ENCODE data around the gene PSORS1C2.
"Not testable (repeated sequence)": the region's sequence is repeated elsewhere in the genome, so short reads cannot be mapped to it uniquely, and the experiment has no call there.

Gene PSORS1C2

DNA sequence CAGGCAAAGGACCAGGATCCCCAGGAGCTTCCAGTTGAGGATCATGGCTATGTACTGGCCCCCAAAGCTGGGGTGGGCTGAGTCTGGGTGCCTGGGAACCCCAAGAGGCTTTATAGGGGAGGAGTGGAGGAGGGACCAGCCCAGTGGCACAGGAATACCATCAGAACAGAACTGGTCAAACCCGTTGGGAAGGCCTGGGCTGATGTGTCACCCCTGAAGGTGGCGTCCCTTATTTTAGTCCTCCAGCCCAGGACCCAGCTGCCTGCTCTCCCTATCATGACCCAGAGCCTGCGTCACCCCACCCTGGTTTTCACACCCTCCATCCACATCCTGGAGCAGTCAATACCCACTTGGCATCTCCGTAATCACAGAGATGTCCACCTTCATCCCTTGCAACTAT lies at the start of gene PSORS1C2:
Gene PSORS1C2, minus strand, starts transcription at position 85 of the 400 bp plus-strand sequence. Its CDS starts 40 bp downstream, at position 45.
- in situ Hi-C loops (cut with MboI; ENCODE audit: low sequenced_read_pairs), result loop anchor here (5.0 to 10.0 kb wide), 2 partner anchors 53 to 226 kb away; no protein-coding TSS in a partner anchor

DNA sequence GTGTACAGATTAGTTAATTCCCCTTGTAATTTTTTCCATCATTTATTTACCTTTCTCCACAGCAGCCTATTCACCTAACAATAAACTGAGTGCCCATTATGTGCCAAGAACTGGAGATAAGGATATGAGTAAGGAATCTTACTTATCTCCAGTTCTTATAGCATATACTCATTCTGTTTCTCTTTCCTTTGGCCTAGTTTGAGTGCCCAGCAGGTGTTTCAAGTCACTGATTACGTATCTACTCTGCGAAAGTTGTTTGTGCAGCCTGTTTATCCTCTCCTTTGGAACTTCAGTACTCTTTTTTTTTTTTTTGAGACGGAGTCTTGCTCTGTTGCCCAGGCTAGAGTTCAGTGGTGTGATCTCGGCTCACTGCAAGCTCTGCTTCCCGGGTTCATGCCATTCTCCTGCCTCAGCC lies 48.9 kb upstream of the PSORS1C2 start:
- in situ Hi-C loops (cut with MboI; ENCODE audit: low sequenced_read_pairs), result no loop called here

DNA sequence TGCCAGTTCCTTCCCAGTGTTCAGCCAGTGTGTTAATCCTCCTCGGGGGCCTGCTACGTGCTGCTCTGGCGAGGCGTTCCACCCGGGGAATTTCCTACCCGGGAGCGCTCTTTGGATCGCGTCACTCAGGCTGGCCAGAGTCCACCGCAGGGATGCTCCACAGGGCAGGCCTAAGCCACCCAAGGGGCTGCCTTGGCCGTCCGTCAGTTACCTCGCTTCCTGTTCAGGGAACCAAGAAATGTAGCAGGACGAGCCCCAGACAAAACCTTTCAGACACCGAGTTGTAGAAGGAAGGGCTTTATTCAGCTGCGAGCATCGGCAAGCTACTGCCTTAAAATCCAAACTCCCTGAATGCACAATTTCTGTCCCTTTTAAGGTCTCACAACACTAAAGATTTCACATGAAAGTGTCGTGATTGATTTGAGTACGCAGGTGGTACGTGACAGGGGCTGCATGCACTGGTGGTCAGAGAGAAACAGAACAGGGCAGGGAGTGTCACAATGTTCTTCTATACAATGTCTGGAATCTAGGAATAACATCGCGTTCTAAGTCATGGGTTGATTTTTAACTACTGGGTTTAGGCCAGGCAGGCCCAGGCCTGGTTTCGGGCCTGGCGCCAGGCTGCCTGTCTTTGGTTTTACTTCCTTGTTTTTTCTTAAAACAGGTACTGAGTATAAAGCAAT lies 47.3 kb upstream of the PSORS1C2 start:
- in situ Hi-C loops (cut with MboI; ENCODE audit: low sequenced_read_pairs), result no loop called here

DNA sequence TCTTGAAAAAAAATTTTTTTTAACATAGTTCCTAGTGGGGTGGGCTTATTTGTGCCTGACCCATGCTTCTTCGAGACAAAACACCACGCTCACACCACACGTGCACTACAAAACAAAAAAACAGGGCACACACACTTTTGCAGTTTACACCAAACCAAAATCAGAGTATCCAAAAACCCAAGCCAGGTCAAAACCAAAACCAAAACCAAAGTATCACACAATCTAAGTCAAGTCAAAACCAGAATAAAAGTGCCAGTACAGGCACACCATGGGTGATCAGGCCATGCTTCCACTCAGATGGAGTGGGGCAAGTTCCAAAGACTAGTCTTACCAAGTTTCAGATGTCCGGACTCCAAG lies 46.8 kb upstream of the PSORS1C2 start:
- in situ Hi-C loops (cut with MboI; ENCODE audit: low sequenced_read_pairs), result not testable (repeated sequence)

DNA sequence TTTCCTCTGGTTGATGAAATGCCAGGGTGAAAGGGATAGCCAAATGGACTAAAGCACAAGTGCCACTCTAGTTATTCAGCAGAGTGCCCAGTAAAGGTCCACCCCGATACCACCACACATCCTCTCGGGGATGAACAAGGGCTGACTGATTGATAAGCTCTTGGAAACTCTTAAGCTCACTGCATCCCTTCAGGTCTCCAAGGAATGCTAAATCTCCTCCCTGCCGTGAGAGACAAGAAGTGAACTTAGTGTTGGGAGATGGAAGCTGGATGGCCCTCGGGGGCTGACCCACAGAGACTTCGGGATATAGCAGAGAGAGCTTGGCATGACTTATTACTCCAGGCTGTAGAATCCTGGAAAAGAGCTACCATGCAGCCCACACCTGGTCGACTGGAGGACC lies 45.0 kb upstream of the PSORS1C2 start:
- in situ Hi-C loops (cut with MboI; ENCODE audit: low sequenced_read_pairs), result not testable (repeated sequence)

DNA sequence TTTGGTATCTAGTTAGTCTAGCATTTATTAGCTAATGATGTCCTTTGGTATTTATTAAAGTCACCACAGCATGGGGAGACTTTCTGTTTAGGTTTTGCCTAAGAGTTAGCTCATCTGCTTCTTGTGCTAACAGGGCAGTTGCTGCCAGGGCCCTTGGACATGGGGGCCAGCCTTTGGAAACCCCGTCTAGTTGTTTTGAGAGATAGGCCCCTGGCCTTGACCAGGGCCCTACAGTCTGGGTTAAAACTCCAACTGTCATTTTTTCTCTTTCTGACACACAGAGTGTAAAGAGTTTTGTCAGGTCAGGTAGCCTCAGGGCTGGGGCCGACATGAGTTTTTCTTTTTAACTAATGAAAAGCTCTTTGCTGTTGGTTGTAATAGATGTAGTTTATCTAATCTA lies 44.4 kb upstream of the PSORS1C2 start:
- in situ Hi-C loops (cut with MboI; ENCODE audit: low sequenced_read_pairs), result not testable (repeated sequence)

DNA sequence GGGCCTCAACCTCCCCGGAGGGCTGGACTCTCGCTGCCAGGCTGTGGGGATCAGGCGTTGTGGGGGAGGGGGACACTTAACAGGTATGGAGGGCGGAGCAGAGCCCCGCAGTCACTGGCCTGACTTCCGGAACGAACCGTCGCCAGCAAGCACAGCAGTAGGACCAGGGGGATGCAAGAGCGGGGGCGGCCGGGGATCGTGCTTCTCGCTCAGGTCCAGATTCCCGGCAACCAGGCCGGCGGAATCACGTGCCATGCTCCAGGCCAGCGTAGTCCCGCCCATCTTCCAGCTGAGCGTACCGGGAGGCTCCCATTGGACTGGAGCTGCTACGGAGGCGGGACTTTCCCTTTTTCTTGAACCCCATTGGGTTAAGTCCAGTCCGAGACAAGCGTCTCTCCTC lies 41.6 kb upstream of the PSORS1C2 start:
- in situ Hi-C loops (cut with MboI; ENCODE audit: low sequenced_read_pairs), result no loop called here

DNA sequence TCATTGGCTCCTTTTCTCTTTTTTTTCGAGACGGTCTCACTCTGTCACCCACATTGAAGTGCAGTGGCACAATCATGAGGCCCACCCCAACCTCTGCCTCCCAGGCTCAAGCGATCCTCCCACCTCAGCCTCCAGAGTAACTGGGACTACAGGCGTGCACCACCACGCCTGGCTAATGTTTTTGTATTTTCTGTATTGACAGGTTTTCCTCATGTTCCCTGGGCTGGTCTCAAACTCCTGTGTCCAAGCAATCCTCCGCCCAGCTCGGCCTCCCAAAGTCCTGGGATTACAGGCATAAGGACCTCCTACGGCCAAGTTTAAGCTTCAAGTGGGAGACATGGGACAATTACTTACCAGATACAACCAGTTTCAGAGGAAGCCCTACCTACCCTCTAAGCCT lies 41.0 kb upstream of the PSORS1C2 start:
- in situ Hi-C loops (cut with MboI; ENCODE audit: low sequenced_read_pairs), result no loop called here

DNA sequence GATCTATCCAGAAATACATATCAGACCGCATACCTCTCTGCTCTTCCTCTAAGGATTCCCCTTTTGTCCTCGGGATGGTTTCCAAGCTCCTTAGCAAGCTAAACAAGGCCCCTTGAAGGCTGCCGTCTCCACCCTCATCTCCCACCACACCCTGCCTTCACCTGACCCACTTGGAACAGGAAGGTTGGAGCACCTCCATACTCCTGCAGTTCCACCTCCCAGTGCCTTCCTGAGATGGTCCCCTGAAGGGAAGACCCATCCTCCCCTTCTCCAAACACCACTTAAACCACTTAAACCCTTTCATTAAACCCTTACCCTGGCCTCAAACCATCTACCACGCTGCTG lies 40.1 kb upstream of the PSORS1C2 start:
- in situ Hi-C loops (cut with MboI; ENCODE audit: low sequenced_read_pairs), result no loop called here

DNA sequence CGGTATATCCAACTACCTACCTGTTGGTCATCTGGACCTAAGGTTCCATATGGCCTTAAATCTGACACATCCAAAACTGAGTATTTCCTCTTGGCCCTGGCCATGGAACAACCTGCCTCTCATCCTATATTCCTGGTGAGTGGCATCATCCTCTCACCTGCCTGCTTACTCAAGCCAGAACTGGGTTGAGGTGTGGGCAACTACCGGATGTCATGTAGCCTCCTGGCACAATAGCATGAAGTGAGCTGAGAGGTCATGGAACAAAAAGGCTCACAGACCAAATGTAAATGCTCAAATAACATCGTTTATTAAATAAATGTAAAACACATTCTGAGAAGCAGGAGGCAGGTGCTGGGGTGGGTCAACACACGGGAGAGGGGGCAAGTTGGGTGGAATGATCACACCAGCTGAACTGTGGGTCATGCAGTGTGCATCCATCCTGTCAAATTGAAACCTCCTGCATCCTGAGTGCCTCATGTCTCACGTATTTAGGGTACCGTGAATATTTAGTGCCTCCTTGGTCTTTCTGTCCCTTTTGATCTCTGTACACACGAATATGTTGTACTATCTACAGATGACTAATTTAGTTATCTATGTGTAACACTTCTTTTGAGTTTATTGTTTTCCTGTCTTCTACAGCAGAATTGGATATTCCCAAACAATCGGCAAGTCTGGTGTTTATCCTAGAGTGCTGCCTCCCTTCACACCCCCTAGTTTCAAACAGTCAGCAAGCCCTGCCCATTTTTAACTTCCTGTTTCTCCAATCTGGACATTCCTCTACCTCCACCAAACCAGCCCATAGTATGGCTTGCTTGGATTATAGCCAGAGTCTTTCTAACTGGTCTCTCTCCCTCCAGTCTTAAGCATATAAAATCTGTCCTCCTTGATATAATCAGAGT lies 39.5 kb upstream of the PSORS1C2 start:
- in situ Hi-C loops (cut with MboI; ENCODE audit: low sequenced_read_pairs), result no loop called here

DNA sequence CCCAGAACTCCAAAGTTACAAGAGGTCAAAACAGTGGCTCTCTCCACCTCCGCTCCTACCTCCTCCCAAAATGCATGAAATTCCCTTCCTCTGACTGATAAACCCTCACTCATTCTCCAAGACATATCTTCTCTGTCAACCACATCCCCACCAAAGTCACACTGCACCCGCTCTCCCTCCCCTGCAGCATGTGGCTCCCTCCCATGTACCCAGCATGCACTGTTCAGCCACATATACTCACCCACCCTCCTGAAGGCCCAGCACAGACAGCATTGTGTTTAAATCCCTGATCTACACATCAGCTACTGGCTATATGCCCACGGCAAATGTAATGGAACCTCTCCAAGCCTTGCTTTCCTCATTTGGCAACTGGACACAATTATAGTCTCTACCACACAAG lies 37.1 kb upstream of the PSORS1C2 start:
- in situ Hi-C loops (cut with MboI; ENCODE audit: low sequenced_read_pairs), result no loop called here

DNA sequence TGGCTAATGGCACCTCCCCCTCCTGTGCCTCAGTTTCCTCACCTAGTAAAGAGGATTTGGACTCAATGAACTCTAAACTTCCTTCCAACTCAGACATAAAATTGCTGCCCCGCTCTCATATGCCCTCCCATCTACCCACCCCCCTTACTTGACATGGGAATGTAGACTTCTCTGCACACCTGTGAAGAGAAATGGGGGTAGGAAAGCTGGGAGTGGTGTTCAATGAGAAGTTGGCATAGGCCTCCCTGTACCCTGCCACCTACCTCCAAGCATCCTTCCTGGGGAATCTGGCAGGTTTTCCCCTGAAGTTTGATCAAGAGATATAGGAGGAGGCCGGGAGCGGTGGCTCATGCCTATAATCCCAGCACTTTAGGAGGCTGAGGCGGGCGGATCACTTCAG lies 35.5 kb upstream of the PSORS1C2 start:
- in situ Hi-C loops (cut with MboI; ENCODE audit: low sequenced_read_pairs), result no loop called here

DNA sequence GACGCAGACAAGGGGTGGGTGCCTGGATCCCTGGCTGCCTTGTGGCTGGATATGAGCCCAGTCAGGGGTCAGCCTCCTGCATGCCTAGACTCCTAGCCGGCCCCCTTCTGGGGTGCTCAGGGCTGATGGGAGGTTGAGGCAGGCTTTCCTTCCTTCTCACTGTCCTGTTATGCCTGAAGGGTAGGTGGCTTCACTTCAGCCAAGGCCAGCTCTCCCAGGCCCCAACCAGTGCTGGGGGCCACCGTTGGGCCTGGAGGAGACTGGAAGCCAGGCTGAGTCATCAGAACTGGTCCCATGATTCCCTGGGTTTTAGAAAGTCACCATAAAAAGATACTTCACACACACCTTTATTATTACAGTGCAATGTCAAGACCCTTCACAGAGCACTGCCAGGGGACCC lies 34.5 kb upstream of the PSORS1C2 start:
- in situ Hi-C loops (cut with MboI; ENCODE audit: low sequenced_read_pairs), result no loop called here

DNA sequence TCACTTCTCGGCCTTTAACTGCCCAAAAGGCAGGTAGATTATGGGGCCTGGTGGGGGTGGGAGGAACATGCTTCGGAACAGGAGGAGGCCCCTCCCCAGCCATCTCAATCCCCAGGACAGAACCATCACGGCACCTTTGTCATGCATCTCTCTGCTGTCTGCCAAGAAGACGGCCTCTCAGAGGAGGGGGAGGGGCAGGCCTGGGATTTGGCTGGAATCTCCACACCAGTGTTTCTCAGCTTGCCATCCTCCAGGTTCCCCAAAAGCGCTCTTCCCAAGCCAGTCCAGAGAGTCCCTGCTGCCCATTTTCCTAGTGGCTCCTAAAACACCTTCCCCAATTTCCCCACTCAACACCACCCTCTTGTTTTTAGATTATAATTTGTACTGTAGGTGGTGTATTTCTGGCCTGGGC lies 34.1 kb upstream of the PSORS1C2 start:
- in situ Hi-C loops (cut with MboI; ENCODE audit: low sequenced_read_pairs), result no loop called here

DNA sequence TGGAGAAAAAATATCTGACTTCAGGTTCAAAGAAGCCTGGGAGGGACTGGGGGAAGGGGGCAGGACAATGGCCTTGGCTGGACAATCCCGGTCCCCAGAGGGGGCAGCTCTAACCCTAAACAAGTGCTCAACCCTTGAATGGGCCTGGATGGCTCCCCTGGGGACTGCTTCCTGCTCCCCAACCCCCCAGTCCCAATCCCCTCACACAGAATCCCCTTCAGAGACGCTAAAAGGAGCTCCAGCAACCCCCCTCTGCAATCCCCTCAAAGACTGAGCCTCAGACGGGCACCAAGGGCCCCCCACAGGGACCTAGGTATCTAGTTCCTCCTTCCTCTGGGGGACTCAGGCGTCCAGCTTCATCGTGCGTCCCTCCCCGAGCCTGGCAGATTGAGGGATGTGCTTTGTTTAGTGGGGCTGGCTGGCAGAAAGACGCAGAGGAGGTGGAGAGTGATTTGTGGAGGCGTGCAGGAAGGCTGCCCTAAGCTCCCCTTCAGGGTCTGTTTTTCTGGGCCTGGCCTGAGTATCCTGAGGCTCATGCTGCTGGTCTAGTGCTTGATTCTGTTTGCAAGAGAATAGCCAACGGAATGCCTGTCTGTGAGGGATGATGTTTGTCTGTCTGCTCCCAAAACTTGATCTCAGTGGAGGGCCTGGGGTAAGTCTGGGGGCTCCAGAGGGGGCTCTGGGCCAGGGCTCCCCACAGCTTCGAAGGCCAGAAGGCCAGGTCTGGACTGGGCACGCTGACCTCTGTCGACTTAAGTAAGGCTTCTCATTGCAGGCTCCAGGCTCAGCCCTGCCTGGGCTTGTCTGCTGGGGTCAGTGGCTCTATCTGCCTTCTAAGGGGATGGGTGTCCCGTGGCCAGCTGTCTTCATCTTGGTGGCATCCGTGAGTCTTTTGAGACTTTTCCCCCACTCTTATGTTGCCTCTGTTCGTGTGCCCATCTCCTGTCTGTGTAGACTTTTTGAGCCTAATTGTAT lies 33.4 kb upstream of the PSORS1C2 start:
- in situ Hi-C loops (cut with MboI; ENCODE audit: low sequenced_read_pairs), result no loop called here

DNA sequence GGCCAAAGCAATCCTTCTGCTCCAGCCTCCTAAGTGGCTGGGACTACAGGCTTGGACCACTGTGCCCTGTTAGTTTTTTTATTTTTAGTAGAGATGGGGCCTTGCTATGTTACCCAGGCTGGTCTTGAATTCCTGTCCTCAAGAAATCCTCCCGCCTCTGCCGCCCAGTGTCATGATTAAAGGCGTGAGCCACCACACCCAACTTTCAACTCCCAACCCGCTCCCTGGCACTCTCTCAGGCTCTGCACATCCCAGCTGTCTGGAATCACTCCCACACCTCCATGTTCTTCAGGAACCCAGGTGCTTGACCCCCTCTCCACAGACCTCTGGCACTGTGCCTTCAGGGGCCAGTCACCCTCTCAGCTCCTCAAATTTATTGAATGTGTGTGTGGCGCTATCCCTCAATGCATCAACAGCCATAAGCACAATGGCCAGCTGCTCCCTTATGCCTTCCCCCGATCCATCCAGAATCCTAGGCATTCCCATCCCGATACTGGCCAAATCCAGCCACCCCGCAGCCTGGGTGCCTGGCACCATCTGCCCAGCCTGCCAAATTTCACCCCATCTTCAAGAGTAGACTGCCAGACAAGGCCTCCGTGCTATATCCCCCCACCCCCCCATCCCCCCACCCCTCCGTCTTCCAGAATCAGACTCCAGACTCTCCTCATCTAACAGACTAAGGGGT lies 32.3 kb upstream of the PSORS1C2 start:
- in situ Hi-C loops (cut with MboI; ENCODE audit: low sequenced_read_pairs), result no loop called here

DNA sequence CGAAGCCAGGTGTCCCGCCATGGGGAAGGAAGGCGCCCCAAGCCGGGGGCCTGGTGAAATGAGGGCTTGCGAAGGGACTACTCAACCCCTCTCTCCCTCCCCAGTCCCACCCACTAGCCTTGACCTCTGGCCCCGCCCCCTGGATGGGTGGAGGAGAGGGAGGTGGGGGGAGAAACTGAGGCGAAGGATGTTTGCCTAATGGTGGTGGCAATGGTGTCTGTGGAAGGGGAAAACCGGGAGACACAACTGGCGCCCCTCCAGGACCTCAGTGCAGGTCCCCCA lies 31.7 kb upstream of the PSORS1C2 start, which contains the start of gene POU5F1:
Gene POU5F1, minus strand, starts transcription at position 83 of the 282 bp plus-strand sequence. Its CDS starts 62 bp downstream, at position 21.
- in situ Hi-C loops (cut with MboI; ENCODE audit: low sequenced_read_pairs), result no loop called here

DNA sequence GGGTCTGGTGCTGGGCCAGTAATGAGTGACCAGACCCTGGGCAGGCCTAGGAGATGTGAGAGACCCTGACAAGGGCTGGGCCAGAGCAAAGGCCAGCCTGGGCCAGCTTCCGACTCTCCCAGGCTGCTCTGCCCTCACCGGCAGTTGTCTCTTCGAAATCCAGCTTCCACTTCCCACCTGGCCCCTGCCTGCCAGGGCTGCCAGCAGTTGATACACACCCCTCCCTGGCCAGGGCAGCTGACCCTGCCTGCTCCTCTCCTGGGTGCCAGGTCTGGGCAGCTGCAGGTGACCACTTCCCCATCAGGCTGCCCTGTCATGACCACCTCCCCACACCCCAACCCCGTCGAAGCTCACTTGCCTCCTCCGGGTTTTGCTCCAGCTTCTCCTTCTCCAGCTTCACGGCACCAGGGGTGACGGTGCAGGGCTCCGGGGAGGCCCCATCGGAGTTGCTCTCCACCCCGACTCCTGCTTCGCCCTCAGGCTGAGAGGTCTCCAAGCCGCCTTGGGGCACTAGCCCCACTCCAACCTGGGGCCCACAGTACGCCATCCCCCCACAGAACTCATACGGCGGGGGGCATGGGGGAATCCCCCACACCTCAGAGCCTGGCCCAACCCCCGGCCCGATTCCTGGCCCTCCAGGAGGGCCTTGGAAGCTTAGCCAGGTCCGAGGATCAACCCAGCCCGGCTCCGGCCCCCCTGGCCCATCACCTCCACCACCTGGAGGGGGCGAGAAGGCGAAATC lies 31.2 kb upstream of the PSORS1C2 start:
- in situ Hi-C loops (cut with MboI; ENCODE audit: low sequenced_read_pairs), result not testable (repeated sequence)

DNA sequence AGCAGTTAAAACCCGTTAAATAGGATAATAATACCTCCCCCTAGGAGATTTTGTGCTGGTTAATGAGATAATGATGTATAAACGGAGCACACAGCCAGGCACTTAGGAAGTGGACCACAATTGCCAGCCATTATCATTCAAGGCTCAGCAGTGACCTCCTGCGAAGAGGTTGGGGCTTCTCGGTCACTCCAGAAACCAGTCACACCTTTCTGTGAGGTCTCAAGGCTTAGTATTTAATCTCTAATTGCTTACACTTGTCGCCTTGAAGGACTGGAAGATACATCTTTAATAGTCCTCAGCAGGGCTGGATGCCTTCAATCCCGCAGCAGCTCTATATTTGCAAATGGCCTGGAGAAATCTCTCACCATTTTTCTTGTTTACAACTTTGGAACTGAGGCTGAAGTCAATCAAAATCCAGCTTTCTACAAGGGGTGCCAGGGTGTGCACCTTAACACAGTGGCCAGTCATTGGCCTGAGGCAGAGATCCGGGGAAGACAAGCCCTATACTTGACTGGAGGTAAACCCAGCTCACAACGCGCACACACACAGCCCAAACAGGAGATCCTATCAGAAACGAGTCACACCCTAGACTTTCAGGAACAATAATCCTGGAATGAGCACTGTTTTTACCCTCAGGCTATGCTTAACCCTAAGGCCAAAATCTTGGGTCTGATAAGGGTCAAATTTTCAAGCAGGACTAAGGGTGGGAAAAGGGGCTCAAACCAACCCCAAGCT lies 30.4 kb upstream of the PSORS1C2 start:
- in situ Hi-C loops (cut with MboI; ENCODE audit: low sequenced_read_pairs), result no loop called here
